B cell (primary cell): Measurements from ENCODE around the gene CTNNBL1. TPM values are rescaled to one million over a fixed set of nuclear protein-coding genes. Genes with fewer than 3 reads are reported as not detected.

Experiments
- ATAC-seq: fragments of 200-7000 bp; cut with Tn5 transposase; one replicate; pipeline ENCODE4 v1.10.0; 2021; ENCODE audit warnings: low read depth, mild to moderate bottlenecking, moderate number of reproducible peaks, moderate library complexity
- CTCF ChIA-PET: fragments of 350-600 bp; sonication (Branson Sonifier 250); formaldehyde crosslinking; loops from one replicate; lab custom pipeline; 2021; ENCODE audit warnings: antibody characterized with exemption, inconsistent platforms; lab: Charles Lee
- POLR2A ChIA-PET: fragments of 350-600 bp; sonication (Branson Sonifier 250); formaldehyde crosslinking; loops from one replicate; lab custom pipeline; 2021; ENCODE audit warnings: antibody characterized with exemption; lab: Charles Lee
- DNase-seq: peaks from one replicate; pipeline ENCODE4 v3.0.0; 2013
- H2AFZ ChIP-seq: 2 replicates; pipeline ENCODE4 v1.6.1; 2012; ENCODE audit warnings: mild to moderate bottlenecking, low read depth, low read length; ENCODE audit not compliant: insufficient read depth, poor library complexity, severe bottlenecking
- H3K27ac ChIP-seq, 2 donors: 1 replicate in 1 of 2; 2 replicates in 1 of 2; pipeline ENCODE4 v1.5.1; 2012 to 2013; ENCODE audit warnings: low read length in 2 of 2, mild to moderate bottlenecking in 2 of 2, moderate library complexity in 1 of 2
- H3K27me3 ChIP-seq, 4 experiments: fragments of 200-600 bp in 1 of 4; sonication (generic) in 1 of 4; replicated peaks in 1 of 4; 1 replicate in 2 of 4; 2 replicates in 2 of 4; pipeline versions ENCODE4 v1.6.1 to v1.7.0; 2013 to 2016; ENCODE audit warnings: low read length in 3 of 4, mild to moderate bottlenecking in 2 of 4, mixed read lengths in 1 of 4, moderate library complexity in 1 of 4; ENCODE audit not compliant: insufficient read depth in 4 of 4, control insufficient read depth in 3 of 4; ENCODE audit errors: control extremely low read depth in 1 of 4
- H3K36me3 ChIP-seq, 2 experiments: replicated peaks in 1 of 2; 1 replicate in 1 of 2; 2 replicates in 1 of 2; pipeline versions ENCODE4 v1.6.1 to v1.7.1; 2013; ENCODE audit warnings: low read length in 1 of 2; ENCODE audit not compliant: insufficient read depth in 2 of 2, control insufficient read depth in 1 of 2; ENCODE audit errors: control extremely low read depth in 1 of 2, extremely low read depth in 1 of 2
- H3K4me1 ChIP-seq, 2 donors: fragments of 200-600 bp in 1 of 2; sonication (generic) in 1 of 2; 1 replicate in 1 of 2; 2 replicates in 1 of 2; pipeline versions ENCODE4 v1.5.1 to v1.6.1; 2013 to 2017; ENCODE audit warnings: low read length in 2 of 2; ENCODE audit not compliant: control insufficient read depth in 2 of 2, insufficient read depth in 2 of 2
- H3K4me2 ChIP-seq: replicated peaks from 2 replicates; pipeline ENCODE3; 2012; ENCODE audit warnings: mild to moderate bottlenecking, low read depth, low read length; ENCODE audit not compliant: poor library complexity, severe bottlenecking
- H3K4me3 ChIP-seq, 5 experiments: fragments of 200-600 bp in 1 of 5; sonication (generic) in 1 of 5; 1 replicate in 3 of 5; 2 replicates in 2 of 5; pipeline versions ENCODE4 v1.5.1 to v1.7.0; 2011 to 2016; ENCODE audit warnings: low read length in 4 of 5, mild to moderate bottlenecking in 4 of 5, low read depth in 2 of 5, control low read depth in 1 of 5, moderate library complexity in 1 of 5; ENCODE audit not compliant: insufficient read depth in 1 of 5; ENCODE audit errors: control extremely low read depth in 1 of 5, extremely low read depth in 1 of 5
- H3K79me2 ChIP-seq: fragments of 200-600 bp; sonication (generic); one replicate; pipeline ENCODE4 v1.6.0; 2016; ENCODE audit warnings: low read length; ENCODE audit not compliant: control insufficient read depth, insufficient read depth
- H3K9ac ChIP-seq: fragments of 200-600 bp; sonication (generic); 2 replicates; pipeline ENCODE4 v1.6.1; 2017; ENCODE audit warnings: mild to moderate bottlenecking, low read length, moderate library complexity
- H3K9me3 ChIP-seq, 3 donors: one replicate each; pipeline versions ENCODE4 v1.6.1 to v1.7.1; 2013; ENCODE audit warnings: low read length in 2 of 3; ENCODE audit not compliant: control insufficient read depth in 2 of 3, insufficient read depth in 1 of 3; ENCODE audit errors: control extremely low read depth in 1 of 3
- H4K20me1 ChIP-seq: 2 replicates; pipeline ENCODE4 v1.6.0; 2012; ENCODE audit warnings: mild to moderate bottlenecking, low read length; ENCODE audit not compliant: insufficient read depth, control insufficient read depth, poor library complexity, severe bottlenecking
- H3K27ac Mint-ChIP-seq: one replicate; pipeline ENCODE4 v1.8.0; 2021; ENCODE audit warnings: mixed read lengths
- H3K27me3 Mint-ChIP-seq: one replicate; pipeline ENCODE4 v1.8.0; 2021; ENCODE audit warnings: mixed read lengths
- H3K4me1 Mint-ChIP-seq: one replicate; pipeline ENCODE4 v1.8.0; 2021; ENCODE audit warnings: mixed read lengths
- H3K4me3 Mint-ChIP-seq: one replicate; pipeline ENCODE4 v1.8.0; 2021; ENCODE audit warnings: mixed read lengths
- H3K9me3 Mint-ChIP-seq: one replicate; pipeline ENCODE4 v1.8.0; 2022; ENCODE audit warnings: mixed read lengths; ENCODE audit not compliant: insufficient read depth
- EZH2 ChIP-seq: IDR thresholded peaks from 2 replicates; pipeline ENCODE4 v1.6.1; 2012; ENCODE audit warnings: borderline replicate concordance, low read depth, mild to moderate bottlenecking, moderate library complexity, low read length; ENCODE audit not compliant: insufficient read depth, poor library complexity, severe bottlenecking
- WGBS: methylation state at CpG from one replicate; pipeline ENCODE4 v1.1.5; 2013; ENCODE audit warnings: missing lambda C conversion rate; ENCODE audit not compliant: insufficient coverage; 5-methylcytosine and 5-hydroxymethylcytosine counted together
- intact Hi-C: fragments of 100-400 bp; cut with micrococcal nuclease; formaldehyde crosslinking; loops from one replicate; pipeline ENCODE4 v1.10.0; 2022
- polyA plus RNA-seq: library from polyadenylated mRNA; depleted of rRNA; stranded (reverse); fragments of >200 nt; gene quantifications from 2 replicates; pipeline ENCODE4 v1.2.3, GENCODE V29; 2012
- total RNA-seq, 2 donors: library from RNA; stranded (reverse); fragments of 120-200 nt in 1 of 2; gene quantifications; 1 replicate in 1 of 2; 2 replicates in 1 of 2; pipeline versions ENCODE4 v1.2.3 to v1.2.4, GENCODE V29; 2013 to 2022
- TF ChIP-seq, protein P1 (sequence below): fragments of 200-600 bp; IDR thresholded peaks from one replicate; pipeline ENCODE4 v1.8.0; 2022; ENCODE audit warnings: antibody characterized with exemption, mild to moderate bottlenecking

The CTNNBL1 gene
- total and polyA plus RNA-seq, 2 donors (not counting 1 experiment from before 2014, with no cell fraction given) = 25.3 to 64.7 TPM

DNA sequence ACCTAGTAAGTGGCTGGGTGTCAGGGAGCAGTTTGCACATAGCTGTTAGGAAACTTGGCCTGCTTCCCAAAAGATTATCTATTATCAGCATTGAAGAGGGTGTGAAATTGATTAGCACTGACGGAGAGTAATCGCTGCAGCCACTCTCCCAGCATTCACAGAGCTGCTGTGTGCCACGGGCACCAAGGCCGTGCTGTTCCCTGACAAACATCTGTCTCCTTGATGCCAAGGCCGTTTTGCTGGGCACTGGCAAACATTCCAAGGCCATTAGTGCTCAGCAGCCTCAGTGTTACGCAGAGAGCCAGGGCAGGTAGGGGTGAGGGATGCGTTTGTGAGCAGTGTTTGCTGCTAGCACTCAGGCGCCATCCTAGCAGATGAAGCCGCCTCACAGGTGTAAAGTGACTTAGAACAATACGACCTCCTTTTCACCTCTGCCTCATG is 151.4 kb downstream of the CTNNBL1 start:
- H3K27ac ChIP-seq = no peak overlapping the region
- H3K4me1 Mint-ChIP-seq = no peaks in the 10 kb centered on the region
- peaks cover 3 to 79% of the 10 kb centered on the region in 2 experiments for H3K36me3 ChIP-seq
- H3K4me3 ChIP-seq = no peak overlapping the region
- TF ChIP-seq, protein P1, sequence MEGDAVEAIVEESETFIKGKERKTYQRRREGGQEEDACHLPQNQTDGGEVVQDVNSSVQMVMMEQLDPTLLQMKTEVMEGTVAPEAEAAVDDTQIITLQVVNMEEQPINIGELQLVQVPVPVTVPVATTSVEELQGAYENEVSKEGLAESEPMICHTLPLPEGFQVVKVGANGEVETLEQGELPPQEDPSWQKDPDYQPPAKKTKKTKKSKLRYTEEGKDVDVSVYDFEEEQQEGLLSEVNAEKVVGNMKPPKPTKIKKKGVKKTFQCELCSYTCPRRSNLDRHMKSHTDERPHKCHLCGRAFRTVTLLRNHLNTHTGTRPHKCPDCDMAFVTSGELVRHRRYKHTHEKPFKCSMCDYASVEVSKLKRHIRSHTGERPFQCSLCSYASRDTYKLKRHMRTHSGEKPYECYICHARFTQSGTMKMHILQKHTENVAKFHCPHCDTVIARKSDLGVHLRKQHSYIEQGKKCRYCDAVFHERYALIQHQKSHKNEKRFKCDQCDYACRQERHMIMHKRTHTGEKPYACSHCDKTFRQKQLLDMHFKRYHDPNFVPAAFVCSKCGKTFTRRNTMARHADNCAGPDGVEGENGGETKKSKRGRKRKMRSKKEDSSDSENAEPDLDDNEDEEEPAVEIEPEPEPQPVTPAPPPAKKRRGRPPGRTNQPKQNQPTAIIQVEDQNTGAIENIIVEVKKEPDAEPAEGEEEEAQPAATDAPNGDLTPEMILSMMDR = no peak
- no peak for TF ChIP-seq EZH2
- ChIA-PET POLR2A (no interaction called here), CTCF (no interaction called here)
- no peak overlapping the region for H3K4me2 ChIP-seq
- no peaks in the 10 kb centered on the region for H4K20me1 ChIP-seq
- H3K9me3 Mint-ChIP-seq = no peaks in the 10 kb centered on the region
- ATAC-seq (no peak), DNase-seq (no peak)
- H3K27me3 ChIP-seq = no peaks in the 10 kb centered on the region
- 98% methylated on average over 10 of the region's 10 CpGs for WGBS
- H3K27me3 Mint-ChIP-seq = no peaks in the 10 kb centered on the region
- H3K79me2 ChIP-seq = no peaks in the 10 kb centered on the region
- no peak overlapping the region for H3K9ac ChIP-seq
- H3K4me3 Mint-ChIP-seq = no peak overlapping the region
- H3K27ac Mint-ChIP-seq = no peak overlapping the region
- intact Hi-C loops = loop anchor here (5.0 kb wide), 1 partner anchor 183 kb away; no protein-coding TSS in a partner anchor
- H2AFZ ChIP-seq = no peak overlapping the region
- H3K4me1 ChIP-seq = no peaks in the 10 kb centered on the region
- no peaks in the 10 kb centered on the region for H3K9me3 ChIP-seq

DNA sequence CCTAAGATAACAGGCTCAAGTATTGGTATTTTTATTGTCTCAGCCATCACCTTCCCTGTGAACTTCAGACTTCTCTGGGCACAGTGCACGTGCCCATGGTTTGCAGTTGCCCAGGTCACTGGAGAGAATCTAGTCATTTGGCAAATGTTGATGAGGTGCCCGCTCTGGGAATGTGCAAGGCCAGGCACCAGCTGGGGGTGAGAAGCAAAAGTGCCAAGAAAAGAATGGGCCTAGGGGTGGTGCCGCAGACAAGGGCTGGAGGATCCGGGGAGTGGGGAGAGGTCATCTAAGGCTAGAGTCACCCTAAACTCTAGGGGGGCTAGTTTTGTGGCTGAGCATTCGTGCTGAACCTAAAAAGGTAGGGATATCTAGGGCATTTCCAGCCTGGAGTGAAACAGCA is 152.0 kb downstream of the CTNNBL1 start:
- intact Hi-C loops = loop anchor here (5.0 kb wide), 1 partner anchor 184 kb away; no protein-coding TSS in a partner anchor
- H3K4me3 ChIP-seq = no peak overlapping the region
- no peak overlapping the region for H3K27ac ChIP-seq
- H3K9ac ChIP-seq = no peak overlapping the region
- DNase-seq (no peak), ATAC-seq (no peak)
- no peaks in the 10 kb centered on the region for H4K20me1 ChIP-seq
- no peaks in the 10 kb centered on the region for H3K9me3 ChIP-seq
- no peak overlapping the region for H3K4me2 ChIP-seq
- H2AFZ ChIP-seq = no peak overlapping the region
- Mint-ChIP-seq H3K4me1 (peaks cover 1% of the 10 kb centered on the region), H3K27me3 (no peaks in the 10 kb centered on the region), H3K9me3 (no peaks in the 10 kb centered on the region), H3K4me3 (no peak overlapping the region), H3K27ac (no peak overlapping the region)
- ChIA-PET CTCF (no interaction called here), POLR2A (no interaction called here)
- no peaks in the 10 kb centered on the region for H3K27me3 ChIP-seq
- TF ChIP-seq, protein P1 = no peak
- TF ChIP-seq EZH2 = no peak
- 100% methylated on average over 5 of the region's 5 CpGs for WGBS
- no peaks in the 10 kb centered on the region for H3K4me1 ChIP-seq
- peaks cover 4 to 79% of the 10 kb centered on the region in 2 experiments for H3K36me3 ChIP-seq
- H3K79me2 ChIP-seq = no peaks in the 10 kb centered on the region
